Stimulated activated CD8-positive, alpha-beta memory T cell treated with anti-CD3 and anti-CD28 coated beads, Interleukin-2, amount 100 ng/mL, for 1 hour (primary cell): Measurements from ENCODE around the gene SSR3.
"Not testable (repeated sequence)": the region's sequence is repeated elsewhere in the genome, so short reads cannot be mapped to it uniquely, and the experiment has no call there.

Source experiments
- DNase-seq, 2 donors: peaks; one replicate each; pipeline ENCODE4 v3.0.0-alpha.2; 2020; ENCODE audit warnings: low read depth in 2 of 2

Gene SSR3

GRCh38 chr3:156554842-156555687, at the start of gene SSR3:
Gene SSR3, minus strand, starts transcription at chr3:156555117. Its CDS starts 28 bp downstream, at chr3:156555089.
- peak; percentile 94 to 97 for DNase-seq

- DNase-seq, result no peak
Observed at GRCh38 chr3:156604064-156604641, 49.2 kb upstream of the SSR3 start.

- DNase-seq, result no peak
Observed at GRCh38 chr3:156603379-156604017, 48.6 kb upstream of the SSR3 start.

GRCh38 chr3:156602424-156602823, 47.5 kb upstream of the SSR3 start:
- DNase-seq, result no peak

GRCh38 chr3:156601497-156601896, 46.6 kb upstream of the SSR3 start:
- DNase-seq, result no peak

- no peak for DNase-seq
Observed at GRCh38 chr3:156600834-156601233, 45.9 kb upstream of the SSR3 start.

GRCh38 chr3:156599089-156599874, 44.4 kb upstream of the SSR3 start:
- DNase-seq, result no peak

- DNase-seq, result no peak
Observed at GRCh38 chr3:156598413-156598812, 43.5 kb upstream of the SSR3 start.

GRCh38 chr3:156594219-156594683, 39.3 kb upstream of the SSR3 start:
- DNase-seq, result no peak

- no peak for DNase-seq
Observed at GRCh38 chr3:156593814-156594213, 38.9 kb upstream of the SSR3 start.

GRCh38 chr3:156589806-156590205, 34.9 kb upstream of the SSR3 start:
- DNase-seq, result not testable (repeated sequence)

GRCh38 chr3:156587760-156588069, 32.8 kb upstream of the SSR3 start:
- DNase-seq, result no peak

GRCh38 chr3:156586905-156587759, 32.2 kb upstream of the SSR3 start:
- no peak for DNase-seq

- no peak for DNase-seq
Observed at GRCh38 chr3:156583469-156583868, 28.6 kb upstream of the SSR3 start.

GRCh38 chr3:156582532-156583183, 27.7 kb upstream of the SSR3 start:
- no peak for DNase-seq

GRCh38 chr3:156581954-156582353, 27.0 kb upstream of the SSR3 start:
- no peak for DNase-seq

- no peak for DNase-seq
Observed at GRCh38 chr3:156581033-156581432, 26.1 kb upstream of the SSR3 start.

- DNase-seq, result no peak
Observed at GRCh38 chr3:156579427-156579851, 24.5 kb upstream of the SSR3 start.

- no peak for DNase-seq
Observed at GRCh38 chr3:156577736-156578135, 22.8 kb upstream of the SSR3 start.

GRCh38 chr3:156576651-156577348, 21.9 kb upstream of the SSR3 start:
- DNase-seq, result no peak
